IPS DF 4.7 (cell line): Measurements from ENCODE around the gene CCSER1.
"Not testable (repeated sequence)": the region's sequence is repeated elsewhere in the genome, so short reads cannot be mapped to it uniquely, and the experiment has no call there.

Source experiments
- DNase-seq: peaks from one replicate; pipeline ENCODE4 v3.0.0-alpha.2; 2013; ENCODE audit warnings: low spot score; ENCODE audit errors: extremely low read depth

Gene CCSER1

GRCh38 chr4:90441770-90442169 is 314.6 kb downstream of the CCSER1 start:
- no peak for DNase-seq

GRCh38 chr4:90442619-90443018 is 315.4 kb downstream of the CCSER1 start:
- DNase-seq, result no peak

GRCh38 chr4:90443231-90443630 is 316.0 kb downstream of the CCSER1 start:
- DNase-seq, result no peak

GRCh38 chr4:90444904-90445303 is 317.7 kb downstream of the CCSER1 start:
- DNase-seq, result no peak

GRCh38 chr4:90445380-90445779 is 318.2 kb downstream of the CCSER1 start:
- DNase-seq, result no peak

GRCh38 chr4:90449626-90450025 is 322.4 kb downstream of the CCSER1 start:
- no peak for DNase-seq

GRCh38 chr4:90456891-90457290 is 329.7 kb downstream of the CCSER1 start:
- no peak for DNase-seq

- no peak for DNase-seq
These were observed 330.6 kb downstream of the CCSER1 start for GRCh38 chr4:90457817-90458216.

GRCh38 chr4:90458576-90458975 is 331.4 kb downstream of the CCSER1 start:
- DNase-seq, result no peak

GRCh38 chr4:90474484-90474883 is 347.3 kb downstream of the CCSER1 start:
- DNase-seq, result no peak

- no peak for DNase-seq
These were observed 348.8 kb downstream of the CCSER1 start for GRCh38 chr4:90476019-90476418.

- no peak for DNase-seq
These were observed 349.4 kb downstream of the CCSER1 start for GRCh38 chr4:90476586-90476985.

GRCh38 chr4:90484894-90485293 is 357.7 kb downstream of the CCSER1 start:
- DNase-seq, result not testable (repeated sequence)

- no peak for DNase-seq
These were observed 359.2 kb downstream of the CCSER1 start for GRCh38 chr4:90486346-90486745.

- no peak for DNase-seq
These were observed 368.0 kb downstream of the CCSER1 start for GRCh38 chr4:90495211-90495610.

- DNase-seq, result no peak
These were observed 368.7 kb downstream of the CCSER1 start for GRCh38 chr4:90495936-90496335.

- no peak for DNase-seq
These were observed 371.0 kb downstream of the CCSER1 start for GRCh38 chr4:90498175-90498574.

- no peak for DNase-seq
These were observed 376.5 kb downstream of the CCSER1 start for GRCh38 chr4:90503677-90504076.

GRCh38 chr4:90515191-90515590 is 388.0 kb downstream of the CCSER1 start:
- no peak for DNase-seq

GRCh38 chr4:90528551-90528950 is 401.4 kb downstream of the CCSER1 start:
- no peak for DNase-seq

GRCh38 chr4:90536408-90536807 is 409.2 kb downstream of the CCSER1 start:
- DNase-seq, result no peak

- no peak for DNase-seq
These were observed 410.3 kb downstream of the CCSER1 start for GRCh38 chr4:90537491-90537890.

- no peak for DNase-seq
These were observed 413.3 kb downstream of the CCSER1 start for GRCh38 chr4:90540536-90540935.

- no peak for DNase-seq
These were observed 415.0 kb downstream of the CCSER1 start for GRCh38 chr4:90542216-90542615.
